ENCODE data around the gene UGP2. TPM values are rescaled to one million over a fixed set of nuclear protein-coding genes. Genes with fewer than 3 reads are reported as not detected.

UGP2 gene
- total RNA-seq, 1 experiment from 2014 or later = 883 TPM

GRCh38 chr2:63851691-63852311, 10.1 kb downstream of the UGP2 start:
- no peak for TF ChIP-seq CTCF (conservative IDR thresholded peaks at IDR 0.05)
- Histone ChIP-seq H2BK20ac (ENCODE audit: low read depth, low read length, poor library complexity, severe bottlenecking) (no peak overlapping the region), H3K23ac (ENCODE audit: insufficient read length, low read depth, low read length) (no peak overlapping the region), H3K79me1 (ENCODE audit: insufficient read depth, low read depth, low read length, poor library complexity, severe bottlenecking) (no peaks in the 10 kb centered on the region), H4K8ac (replicated peaks; ENCODE audit: insufficient read length, low read depth, low read length) (no peak overlapping the region), H4K91ac (ENCODE audit: insufficient read length, low read depth, low read length) (no peak overlapping the region), H2BK5ac (ENCODE audit: insufficient read length, low read length) (peak overlapping the region; percentile 45), H3K9ac (ENCODE audit: extremely low read depth, insufficient read length, low read length) (no peak overlapping the region), H3K4me1 (ENCODE audit: insufficient read depth, low read length) (peaks cover 29% of the 10 kb centered on the region), H3K27ac (ENCODE audit: insufficient read length, low read depth, low read length) (peak overlapping the region; percentile 31), H3K27me3 (ENCODE audit: insufficient read depth, low read length) (no peaks in the 10 kb centered on the region), H3K4me2 (ENCODE audit: insufficient read depth, insufficient read length, low read length) (peak overlapping the region; percentile 22), H3K18ac (ENCODE audit: insufficient read length, low read depth, low read length) (no peak overlapping the region), H3T11ph (ENCODE audit: low read length) (no peak overlapping the region), H3K14ac (ENCODE audit: insufficient read depth, low read length) (no peak overlapping the region), H3K4ac (ENCODE audit: low read depth, low read length) (no peak overlapping the region), H3K79me2 (ENCODE audit: insufficient read depth, low read length) (peaks cover 57% of the 10 kb centered on the region), H2AFZ (ENCODE audit: low read length) (no peak overlapping the region), H2BK120ac (ENCODE audit: low read depth, low read length, poor library complexity, severe bottlenecking) (no peak overlapping the region), H3K9me3 (ENCODE audit: control insufficient read depth, low read depth, low read length) (no peaks in the 10 kb centered on the region), H4K5ac (ENCODE audit: insufficient read length, low read depth, low read length) (no peak overlapping the region), H3K56ac (ENCODE audit: insufficient read length, low read depth, low read length) (no peak overlapping the region), H2BK15ac (ENCODE audit: low read depth, low read length) (no peak overlapping the region), H2AK5ac (ENCODE audit: insufficient read length, low read length) (no peak overlapping the region), H4K20me1 (ENCODE audit: control insufficient read depth, insufficient read depth, insufficient read length) (no peaks in the 10 kb centered on the region), H3K23me2 (ENCODE audit: insufficient read length, low read depth, low read length, poor library complexity, severe bottlenecking) (no peaks in the 10 kb centered on the region), H2BK12ac (ENCODE audit: insufficient read length, low read depth, low read length) (no peak overlapping the region)
- peaks cover 92% of the 10 kb centered on the region in 2 experiments for H3K4me1 Mint-ChIP-seq
- peaks cover 9 to 57% (median 54%) of the 10 kb centered on the region in 3 experiments; a peak in 6 of 7 replicates for H3K36me3 Mint-ChIP-seq (ENCODE audit: insufficient read depth in 1 of 3, low read depth in 3 of 3)
- H3K27ac Mint-ChIP-seq = peak overlapping the region; percentile 92 to 99 (median 95); a peak in 6 of 7 replicates
- no CpG with 5 or more reads among the region's 1 CpG for WGBS (ENCODE audit: extremely low coverage, insufficient read length, low lambda C conversion rate)
- peak overlapping the region in 1 of 2 experiments; percentile 70; a peak in 2 of 5 replicates for H3K4me3 Mint-ChIP-seq
- H3K9me3 Mint-ChIP-seq = no peaks in the 10 kb centered on the region
- H3K27me3 Mint-ChIP-seq (ENCODE audit: low read depth) = no peaks in the 10 kb centered on the region
- DNase-seq = no peak

Measured in H9 (cell line).